GM18519 (cell line): ENCODE measurements around the gene CPOX.
A peak's percentile ranks its signal among the peaks of the same experiment; 100 is the strongest.
"Not testable (repeated sequence)": the region's sequence is repeated elsewhere in the genome, so short reads cannot be mapped to it uniquely, and the experiment has no call there.

Experiments used
- ATAC-seq: cut with Tn5 transposase; IDR thresholded peaks from one replicate; pipeline ENCODE4 v1.9.1; 2021; ENCODE audit warnings: mild to moderate bottlenecking, moderate library complexity; ENCODE audit not compliant: unreplicated experiment, low FRiP score

The CPOX gene

DNA sequence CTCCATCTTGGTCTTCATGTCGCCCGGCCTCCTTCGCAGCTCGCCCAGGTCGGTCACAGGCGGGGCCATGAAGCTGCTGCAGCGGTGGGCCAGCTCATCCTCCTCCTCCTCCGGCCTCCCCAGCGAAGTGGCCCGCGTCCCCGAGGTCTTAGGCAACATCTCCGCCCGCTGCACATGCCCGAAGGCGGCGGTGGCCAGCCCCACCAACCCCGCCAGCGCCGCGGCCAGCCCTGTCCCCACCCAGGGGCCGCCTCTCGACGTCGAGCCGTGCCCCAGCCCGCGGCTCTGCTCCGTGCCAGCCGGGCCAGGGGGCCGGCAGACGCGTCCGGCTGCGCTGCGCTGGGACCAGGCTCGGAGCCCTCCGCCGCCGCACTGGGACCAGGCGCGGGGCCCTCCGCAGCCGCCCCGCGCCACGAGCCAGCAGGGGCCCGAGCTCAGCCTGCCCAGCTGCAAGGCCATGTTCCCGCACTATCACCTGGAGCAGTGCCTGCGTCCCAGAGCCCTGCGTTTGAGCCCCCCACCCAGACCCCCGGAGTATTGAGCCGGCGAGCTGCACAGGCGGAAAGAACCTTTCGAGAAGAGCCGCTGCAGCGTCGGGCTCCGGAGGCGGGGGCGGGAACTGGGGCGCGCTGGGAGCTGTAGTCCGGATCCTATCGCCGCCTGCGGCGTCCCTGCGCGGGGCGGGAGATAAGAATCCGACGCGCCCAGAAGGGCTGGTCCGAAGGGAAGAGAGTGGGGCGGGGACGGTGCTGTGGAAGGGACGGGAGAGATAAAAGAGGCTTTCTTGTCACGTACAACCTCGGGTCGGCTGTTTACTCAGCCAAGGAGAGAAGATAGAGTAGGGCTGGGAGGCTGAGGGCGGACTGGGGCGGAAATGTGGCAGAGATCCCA, at the start of gene CPOX:
Gene CPOX, minus strand, starts transcription at position 566 of the 891 bp plus-strand sequence. Its CDS starts 107 bp downstream, at position 459.
- peak; percentile 82 for ATAC-seq

DNA sequence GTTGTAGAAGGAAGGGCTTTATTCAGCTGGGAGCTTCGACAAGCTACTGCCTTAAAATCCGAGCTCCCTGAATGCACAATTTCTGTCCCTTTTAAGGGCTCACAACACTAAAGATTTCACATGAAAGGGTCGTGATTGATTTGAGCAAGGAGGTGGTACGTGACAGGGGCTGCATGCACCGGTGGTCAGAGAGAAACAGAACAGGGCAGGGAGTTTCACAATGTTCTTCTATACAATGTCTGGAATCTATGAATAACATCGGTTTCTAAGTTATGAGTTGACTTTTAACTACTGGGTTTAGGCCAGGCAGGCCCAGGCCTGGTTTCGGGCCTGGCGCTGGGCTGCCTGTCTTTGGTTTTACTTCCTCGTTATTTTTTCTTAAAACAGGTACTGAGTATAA, 49.4 kb upstream of the CPOX start:
- not testable (repeated sequence) for ATAC-seq

DNA sequence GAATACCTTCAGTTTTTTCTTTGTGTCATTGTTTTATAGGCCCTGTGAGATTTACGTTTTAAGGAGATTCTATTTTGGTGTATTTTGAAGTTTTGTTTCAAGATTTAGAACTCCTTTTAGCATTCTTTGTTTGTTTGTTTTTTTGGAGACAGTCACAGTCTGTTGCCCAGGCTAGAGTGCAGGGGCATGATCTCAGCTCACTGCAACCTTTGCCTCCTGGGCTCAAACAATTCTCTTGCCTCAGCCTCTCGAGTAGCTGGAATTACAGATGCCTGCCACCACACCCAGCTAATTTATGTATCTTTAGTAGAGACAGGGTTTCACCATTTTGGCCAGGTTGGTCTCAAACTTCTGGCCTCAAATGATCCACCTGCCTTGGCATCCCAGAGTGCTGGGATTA, 48.3 kb upstream of the CPOX start:
- ATAC-seq = not testable (repeated sequence)

DNA sequence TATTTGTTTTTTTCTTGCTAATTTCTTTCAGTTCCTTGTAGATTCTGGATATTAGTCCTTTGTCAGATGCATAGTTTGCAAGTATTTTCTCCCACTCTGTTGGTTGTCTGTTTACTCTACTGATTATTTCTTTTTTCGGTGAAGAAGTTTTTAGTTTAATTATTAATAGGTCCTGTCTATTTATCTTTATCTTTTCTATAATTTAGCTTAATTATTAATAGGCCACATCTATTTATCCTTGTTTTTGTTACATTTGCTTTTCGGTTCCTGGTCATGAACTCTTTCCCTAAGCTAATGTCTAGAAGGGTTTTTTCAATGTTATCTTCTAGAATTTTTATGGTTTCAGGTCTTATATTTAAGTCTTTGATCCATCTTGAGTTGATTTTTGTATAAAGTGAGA, 45.1 kb upstream of the CPOX start:
- ATAC-seq = not testable (repeated sequence)

DNA sequence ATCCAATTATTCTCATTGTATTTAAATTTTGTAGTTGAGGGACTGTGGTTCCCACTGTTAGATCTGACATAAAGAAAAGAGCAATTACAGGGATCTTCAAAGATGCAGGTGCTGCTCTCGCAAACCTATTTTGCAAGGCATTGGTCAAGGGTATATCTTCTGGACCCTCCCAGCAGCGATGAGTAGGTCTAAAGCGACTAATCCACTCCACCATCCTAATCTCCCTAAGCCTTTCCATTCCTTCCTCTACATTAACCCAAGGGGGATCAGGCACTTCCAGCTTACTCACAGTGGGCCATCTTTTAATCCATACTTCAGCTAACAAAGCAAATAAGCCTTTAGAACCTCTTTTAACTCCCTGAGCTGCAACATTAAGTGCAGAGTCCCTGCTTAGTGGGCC, 37.0 kb upstream of the CPOX start:
- no peak for ATAC-seq

DNA sequence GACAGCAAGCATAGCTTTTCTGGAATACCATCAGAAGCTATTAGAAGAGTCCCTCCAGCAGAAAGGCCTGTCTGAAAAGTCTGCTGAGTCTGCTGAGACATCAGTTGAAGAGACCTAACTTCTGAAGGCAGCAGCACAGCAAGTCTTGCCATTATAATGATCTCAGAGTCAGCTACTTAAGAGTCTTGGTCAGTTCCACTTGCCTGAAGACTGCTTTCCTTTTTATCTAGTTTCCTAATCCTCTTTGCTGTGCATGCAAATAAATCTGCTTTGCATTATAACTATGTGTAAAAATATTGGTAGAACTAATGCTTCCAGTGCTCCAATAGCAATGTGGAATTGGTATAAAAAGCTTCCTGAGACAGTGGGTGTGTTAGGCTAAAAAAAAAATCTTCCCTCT, 34.9 kb upstream of the CPOX start:
- no peak for ATAC-seq

DNA sequence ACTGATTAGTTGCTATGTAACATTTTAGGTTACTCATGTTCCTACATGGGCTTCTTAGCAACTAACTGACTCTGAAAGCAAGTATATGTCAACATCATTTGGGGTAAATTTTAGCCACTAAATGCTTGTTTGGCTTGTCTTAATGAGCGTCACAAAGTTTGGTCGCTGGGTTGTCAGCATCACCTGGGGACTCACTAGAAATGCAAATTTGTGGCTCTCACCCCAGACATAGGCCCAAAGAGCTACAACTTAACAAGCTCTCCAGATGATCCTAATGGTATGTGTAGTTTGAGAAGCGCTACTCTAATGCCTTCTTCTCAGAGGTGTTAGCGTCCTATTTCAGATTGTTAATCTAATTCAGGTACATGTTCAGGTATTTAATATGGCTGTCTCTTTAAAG, 32.7 kb upstream of the CPOX start:
- no peak for ATAC-seq

DNA sequence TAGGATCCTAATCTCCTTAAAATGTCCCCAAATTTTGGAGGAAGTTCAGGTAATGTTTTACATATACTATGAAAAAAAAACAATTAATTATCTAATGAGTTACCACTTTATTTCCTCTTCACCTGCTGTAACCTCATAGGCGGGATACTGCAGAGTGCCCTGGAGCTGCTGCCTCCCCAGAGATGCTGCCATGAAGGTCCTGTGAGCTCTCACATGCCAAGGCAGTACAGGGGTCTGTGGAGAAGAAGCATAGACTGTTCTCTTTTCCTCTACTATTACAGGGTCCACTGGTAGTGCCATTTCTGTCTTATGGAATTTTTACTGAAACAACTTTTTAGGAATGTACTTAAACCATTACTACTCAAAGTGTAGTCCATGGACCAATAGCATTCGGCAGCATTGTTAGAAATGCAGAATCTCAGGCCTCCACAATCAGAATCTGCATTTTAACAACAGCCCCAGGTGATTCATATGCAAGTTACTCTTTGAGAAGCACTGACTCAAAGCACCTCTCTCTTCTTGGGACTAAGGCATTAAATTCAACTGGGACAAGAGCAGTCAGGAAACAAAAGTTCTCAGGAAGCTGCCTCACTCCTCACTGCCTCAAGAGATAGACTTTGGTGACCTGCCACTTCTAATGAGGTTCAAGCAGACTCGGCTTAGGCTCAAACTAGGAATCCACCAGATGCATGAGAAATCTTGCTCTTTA, 30.3 kb upstream of the CPOX start:
- ATAC-seq = no peak

DNA sequence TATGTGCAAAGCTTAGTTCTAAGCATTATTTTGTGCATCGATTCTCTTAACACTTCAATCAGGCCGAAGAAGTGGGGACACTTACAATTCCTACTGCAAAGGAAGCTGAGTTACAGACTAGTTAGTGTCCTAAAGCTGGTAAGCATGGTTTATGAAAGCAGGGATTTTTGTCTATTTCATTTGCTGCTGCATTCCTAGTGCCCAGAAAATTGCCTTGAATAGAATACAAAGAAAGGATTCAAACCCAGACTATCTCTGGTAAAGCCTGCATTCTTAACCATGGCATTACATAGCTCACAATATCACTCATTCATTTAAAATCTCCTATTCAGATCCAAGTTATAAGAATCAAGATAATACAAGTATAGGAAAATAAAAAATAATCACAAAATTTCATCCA, 24.4 kb upstream of the CPOX start:
- no peak for ATAC-seq

DNA sequence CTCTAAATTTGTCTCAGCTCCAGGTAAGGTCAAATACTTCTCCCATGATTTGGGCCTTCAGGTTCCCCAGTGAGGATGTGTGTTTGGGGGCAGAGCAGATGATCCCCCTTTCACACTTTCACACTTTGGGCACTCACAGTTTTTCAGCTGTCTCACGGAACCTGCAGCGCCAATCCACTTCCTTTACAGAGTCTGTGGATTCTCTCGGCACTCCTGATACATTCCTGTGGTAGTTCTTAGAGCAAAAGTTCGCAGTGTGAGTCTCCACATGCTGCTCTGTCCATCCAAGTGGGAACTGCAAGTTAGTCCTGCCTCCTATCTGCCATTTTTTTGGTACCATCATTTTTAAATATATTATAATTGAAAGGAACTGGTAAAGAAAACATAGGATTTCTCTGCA, 20.2 kb upstream of the CPOX start:
- ATAC-seq = no peak

DNA sequence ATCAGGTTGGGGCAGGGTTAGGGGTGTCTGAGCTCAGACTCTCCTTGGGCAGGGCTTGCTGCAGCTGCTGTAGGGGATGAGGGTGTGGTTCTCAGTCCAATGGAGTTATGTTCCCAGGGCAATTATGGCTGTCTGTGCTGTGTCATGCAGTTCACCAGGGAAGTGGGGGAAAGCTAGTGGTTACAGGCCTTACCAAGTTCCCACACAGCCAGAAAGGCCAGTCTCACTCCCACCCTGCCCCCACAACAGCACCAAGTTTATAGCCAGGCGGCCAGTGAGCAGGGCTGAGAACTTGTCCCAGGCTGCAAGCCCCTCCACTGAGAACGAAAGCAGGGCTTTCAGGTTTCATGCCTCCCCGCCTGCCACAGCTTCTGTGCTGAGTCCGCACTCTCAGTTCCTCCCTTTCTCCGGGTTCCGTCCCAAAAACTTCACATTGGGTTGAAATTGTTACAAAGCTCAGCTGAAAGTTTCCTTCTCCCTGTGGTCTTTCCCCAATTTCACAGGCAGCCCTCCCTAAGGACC, 19.6 kb upstream of the CPOX start:
- peak; percentile 41 for ATAC-seq

DNA sequence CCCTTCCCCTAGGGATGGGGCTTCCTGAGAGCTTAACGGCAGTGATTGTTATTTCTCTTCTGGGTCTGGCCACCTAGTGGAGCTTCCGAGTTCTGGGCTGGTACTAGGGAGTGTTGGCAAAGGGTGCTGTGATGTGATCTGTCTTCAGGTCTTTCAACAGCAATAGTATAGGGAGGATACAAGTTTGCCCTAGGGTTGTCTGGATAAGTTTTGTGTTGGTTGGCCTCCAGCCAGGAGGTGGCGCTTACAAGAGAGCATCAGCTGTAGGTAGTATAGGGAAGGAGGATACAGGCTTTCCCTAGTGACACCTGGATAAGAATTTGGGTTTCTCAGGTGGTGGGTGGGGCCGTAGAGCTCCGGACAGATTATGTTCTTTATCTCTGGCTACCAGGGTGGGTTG, 19.2 kb upstream of the CPOX start:
- ATAC-seq = peak; percentile 41

DNA sequence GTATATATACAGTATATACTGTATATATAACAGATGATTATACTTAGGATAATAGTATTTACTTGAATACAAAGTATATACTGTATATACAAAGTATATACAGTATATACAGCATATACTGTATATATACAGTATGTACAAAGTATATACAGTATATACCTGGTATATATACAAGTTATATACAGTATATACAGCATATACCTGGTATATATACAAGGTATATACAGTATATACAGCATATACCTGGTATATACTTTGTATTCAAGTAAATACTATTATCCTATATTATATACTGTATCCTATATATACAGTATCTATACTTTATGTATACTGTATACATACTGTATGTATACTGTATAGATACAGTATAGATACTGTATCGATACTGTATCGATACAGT, 14.6 kb upstream of the CPOX start:
- ATAC-seq = no peak

DNA sequence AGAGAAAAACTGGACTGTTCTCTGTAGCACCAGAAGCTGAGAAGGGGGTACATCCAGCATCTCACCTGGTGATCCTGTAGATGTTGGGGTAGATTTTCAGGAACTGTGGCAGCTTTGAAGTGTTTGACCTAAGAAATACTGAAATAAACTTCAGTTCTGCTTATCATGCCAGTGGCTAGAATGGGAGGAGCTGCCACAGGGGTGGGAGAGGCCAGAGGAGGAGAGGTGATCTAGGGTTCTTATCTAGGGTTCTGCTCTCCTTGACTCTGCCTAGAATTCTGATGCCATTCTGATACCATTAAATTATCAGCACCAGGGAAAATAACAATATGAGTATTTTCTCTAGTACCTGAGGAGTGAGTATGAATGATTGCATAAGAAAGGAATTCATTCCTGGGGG, 10.2 kb upstream of the CPOX start:
- no peak for ATAC-seq

DNA sequence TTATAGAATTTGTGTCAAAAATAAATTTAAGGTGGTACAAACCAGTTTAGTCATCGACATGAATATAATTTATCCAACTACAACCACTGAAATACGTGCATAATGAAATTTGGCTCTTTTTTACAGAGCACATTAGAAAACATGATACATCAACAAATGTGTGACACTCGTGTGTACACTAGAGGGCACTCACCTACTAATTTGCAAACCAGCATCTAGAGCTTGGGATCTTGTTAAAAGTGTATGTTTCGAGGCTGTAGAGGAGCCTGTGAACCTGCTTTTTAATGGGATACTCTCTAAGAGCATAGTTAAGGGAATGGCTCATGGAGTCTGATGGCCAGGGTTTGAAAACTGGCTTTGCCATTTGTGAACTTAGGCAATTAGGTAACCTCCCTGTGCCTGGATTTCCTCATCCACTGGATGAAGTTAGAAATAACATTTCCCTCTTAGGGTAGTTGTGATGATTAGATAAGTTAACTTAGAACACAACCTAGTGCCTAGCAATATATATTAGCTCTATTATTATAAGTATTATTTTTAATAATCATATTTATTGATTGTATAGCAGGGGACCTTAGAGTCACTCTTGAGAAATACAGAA, 8.8 kb upstream of the CPOX start:
- ATAC-seq = peak; percentile 78

DNA sequence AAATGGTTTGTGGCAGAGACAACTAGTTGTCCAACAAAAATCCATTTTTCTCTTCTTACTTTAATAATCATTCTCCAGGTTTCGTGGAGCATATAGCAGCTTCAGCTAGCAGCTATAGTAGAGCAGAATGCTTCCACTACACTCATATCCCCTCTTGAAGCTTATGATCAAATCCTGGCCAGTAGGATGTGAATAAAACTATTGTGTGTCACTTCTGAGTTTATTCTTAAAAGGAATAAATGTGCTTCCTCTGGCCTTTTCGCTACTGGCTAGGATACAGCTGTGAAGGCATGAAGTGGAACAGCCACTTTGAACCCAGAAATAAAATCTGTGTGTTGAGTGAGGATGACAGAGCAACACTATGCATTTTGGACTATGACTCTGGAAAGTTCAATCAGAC, 7.8 kb upstream of the CPOX start:
- no peak for ATAC-seq

DNA sequence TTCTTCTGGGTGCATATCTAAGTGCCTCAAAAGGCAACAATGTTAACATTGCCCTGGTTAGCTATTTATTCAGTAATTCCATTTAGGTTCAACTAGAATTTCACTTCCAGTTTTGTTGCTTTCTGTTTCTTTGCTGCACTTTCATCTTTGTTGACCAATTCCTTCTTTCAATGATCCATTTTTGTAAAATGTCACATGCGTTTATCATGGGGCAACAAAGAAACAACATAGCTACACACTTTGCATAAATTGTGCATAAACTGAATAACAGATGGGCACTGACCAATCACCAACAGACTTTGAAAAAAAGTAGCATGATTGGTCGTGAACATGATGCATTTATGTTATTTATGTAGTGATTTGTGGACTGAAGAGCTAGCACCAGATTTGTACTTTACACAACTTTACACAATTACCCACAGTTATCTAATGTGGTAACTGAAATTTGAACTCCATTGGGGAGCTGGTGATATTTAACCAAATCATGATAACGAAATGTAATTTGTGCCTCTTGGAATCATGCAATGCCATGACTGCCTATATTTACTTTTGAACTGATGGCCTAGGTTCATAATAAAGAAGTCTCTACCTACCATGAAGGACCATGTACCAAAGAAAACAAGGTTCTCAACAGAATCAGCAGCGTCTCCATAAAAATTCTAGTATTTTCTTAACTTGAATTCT, 7.1 kb upstream of the CPOX start:
- peak; percentile 38 for ATAC-seq

DNA sequence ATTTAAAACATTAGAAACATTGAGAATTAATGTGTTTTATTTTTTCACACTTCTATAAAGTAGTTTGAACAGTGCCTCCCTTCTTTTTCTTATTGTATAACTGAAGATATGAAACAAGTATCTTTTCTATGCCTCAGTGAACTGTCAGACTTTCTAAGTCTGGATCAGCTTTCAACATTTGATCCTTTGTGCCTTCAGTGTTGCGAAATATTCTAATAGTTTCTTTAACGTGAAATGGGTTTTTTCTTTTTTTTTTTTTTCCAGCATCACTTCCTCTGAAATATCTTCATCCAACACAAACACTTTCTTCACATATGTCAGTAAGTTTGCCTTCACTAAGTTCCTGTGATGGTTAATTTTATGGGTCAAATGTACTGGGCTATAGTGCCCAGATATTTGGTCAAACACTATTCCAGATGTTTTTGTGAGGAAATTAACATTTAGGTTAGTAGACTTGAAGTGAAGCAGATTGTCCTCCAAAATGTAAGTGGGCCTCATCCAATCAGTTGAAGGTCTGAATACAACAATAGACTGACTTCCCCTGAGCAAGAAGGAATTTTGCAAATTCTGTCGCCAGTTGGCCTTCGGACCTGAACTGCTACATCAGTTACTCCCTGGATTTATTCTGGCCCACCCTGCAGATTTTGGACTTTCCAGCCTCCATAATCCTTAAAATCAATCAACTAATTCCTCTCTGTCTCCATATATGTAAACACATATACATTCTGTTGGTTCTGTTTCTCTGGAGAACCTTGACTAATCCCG, 6.4 kb upstream of the CPOX start:
- ATAC-seq = no peak

DNA sequence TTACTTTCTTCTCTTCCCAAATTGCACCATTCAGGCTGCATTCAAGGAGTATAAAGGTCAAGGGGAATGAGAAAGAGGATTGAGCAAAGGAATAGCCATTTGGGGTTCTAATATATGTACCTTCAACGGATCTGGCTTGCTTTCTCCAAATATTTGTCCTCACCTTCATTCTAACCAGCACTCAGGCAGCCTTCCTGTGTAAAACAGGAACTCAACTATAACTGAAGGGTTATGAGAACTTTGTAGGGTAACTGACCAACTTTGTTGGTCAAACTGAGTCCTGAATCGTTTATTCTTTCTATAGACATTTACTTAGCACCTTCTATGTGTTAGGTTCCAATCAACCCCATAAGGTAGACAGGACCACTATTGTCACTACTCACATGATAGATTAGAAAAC, 5.1 kb upstream of the CPOX start:
- no peak for ATAC-seq
